Ramos (cell line): ENCODE results near the gene MATN1.

Experiments
- in situ Hi-C: fragments of 300-500 bp; cut with MboI; formaldehyde crosslinking; loops from one replicate; pipeline ENCODE4 v1.14.3; 2022; ENCODE audit warnings: low sequenced_read_pairs; ENCODE audit not compliant: unreplicated experiment

The MATN1 gene

DNA sequence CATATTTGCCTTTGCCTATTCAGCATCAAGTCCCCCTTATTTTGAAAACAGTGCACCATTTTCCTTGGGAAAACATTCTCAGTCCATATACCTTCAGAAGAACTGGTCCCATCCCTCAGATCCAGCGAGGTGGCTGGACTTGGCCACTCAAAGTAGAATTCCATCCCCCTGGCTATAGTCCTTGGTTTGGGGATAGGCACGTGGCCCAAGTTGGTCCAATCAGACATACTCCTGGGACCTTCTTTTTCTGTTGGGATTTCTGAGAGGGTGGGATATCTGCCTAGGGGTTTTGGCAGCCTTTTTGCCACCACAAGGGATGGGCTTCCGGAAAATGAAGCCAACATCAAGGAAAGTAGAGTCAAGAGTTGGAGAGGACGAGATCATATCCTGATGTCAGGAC, 10.7 kb upstream of the MATN1 start:
- in situ Hi-C loops, result no loop called here

DNA sequence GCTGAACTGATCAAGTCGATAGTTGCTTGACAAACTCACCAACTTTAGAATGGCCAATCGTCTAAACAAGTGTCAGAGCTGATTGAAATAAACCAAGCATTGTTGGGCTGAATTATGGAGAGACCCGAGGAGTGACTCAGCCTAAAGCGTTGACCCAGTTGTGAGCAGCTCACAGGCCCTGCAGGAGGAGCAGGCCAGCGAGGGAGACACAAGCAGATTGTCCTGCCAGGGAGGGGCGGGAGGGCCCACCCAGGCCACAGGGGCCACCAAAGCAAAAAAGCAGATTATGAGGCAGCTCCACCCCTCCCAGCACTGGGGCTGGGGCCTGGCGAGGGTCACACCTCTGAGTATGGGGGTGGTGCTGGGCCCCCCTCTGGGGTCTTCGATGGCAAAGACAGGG, 10.1 kb upstream of the MATN1 start:
- in situ Hi-C loops, result no loop called here

DNA sequence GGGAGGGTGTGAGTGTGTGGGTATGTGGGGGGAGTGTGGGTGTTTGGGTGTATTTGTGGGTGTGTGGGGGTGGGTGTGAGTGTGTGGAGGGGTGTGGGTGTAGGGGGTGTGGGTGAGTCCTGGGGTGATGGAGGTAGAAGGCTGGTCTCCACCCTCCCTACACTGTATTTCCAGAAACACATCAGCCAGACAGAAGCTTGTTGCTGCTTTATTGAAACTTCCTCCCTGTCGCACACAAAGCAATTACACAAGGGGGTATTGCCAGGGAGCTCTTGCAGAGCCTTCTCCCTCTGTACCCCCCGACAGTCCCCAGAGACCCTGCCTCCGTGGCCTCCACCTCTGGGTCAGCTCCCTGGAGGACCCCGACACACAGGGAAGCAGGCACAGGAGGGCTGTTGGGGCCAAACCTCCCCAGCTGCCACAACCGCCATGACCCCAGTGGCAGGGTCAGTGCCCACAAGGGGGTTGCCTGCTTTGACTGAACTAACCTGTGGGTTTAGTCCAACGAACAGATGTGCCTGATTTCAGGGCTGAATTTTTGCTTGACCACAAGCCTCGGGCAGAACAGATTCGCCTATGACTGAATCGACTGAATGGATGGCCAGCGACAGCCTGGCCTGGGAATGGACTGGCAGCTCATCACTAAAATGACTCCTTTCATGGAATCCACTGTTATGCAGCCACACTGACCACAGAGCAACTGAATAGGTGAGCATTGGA, 9.1 kb upstream of the MATN1 start:
- in situ Hi-C loops, result no loop called here

DNA sequence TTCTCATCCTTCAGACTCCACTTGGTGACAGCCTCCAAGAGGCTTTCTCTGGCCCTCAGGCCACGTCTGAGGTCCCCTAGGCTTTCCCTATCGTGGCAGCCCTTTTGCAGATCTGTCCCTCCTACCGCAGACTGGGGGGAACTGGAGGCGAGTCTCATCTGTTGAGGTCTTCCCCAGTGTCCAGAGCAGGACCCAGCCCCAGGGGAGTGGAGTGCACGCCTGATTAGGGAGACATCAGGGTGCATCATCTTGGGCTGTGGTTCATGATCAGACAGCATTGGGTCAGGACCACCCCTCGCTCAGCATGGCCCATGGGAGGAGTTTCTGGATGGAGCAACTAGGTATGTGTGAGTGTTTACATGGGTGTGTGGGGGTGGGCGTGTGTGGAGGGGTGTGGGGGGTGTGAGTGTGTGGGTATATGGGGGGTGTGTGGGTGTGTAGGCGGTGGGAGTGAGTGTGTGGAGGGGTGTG, 8.5 kb upstream of the MATN1 start:
- in situ Hi-C loops, result no loop called here

- in situ Hi-C loops, result no loop called here
These were observed 7.9 kb upstream of the MATN1 start for GRCh38 chr1:30731109-30731805.

DNA sequence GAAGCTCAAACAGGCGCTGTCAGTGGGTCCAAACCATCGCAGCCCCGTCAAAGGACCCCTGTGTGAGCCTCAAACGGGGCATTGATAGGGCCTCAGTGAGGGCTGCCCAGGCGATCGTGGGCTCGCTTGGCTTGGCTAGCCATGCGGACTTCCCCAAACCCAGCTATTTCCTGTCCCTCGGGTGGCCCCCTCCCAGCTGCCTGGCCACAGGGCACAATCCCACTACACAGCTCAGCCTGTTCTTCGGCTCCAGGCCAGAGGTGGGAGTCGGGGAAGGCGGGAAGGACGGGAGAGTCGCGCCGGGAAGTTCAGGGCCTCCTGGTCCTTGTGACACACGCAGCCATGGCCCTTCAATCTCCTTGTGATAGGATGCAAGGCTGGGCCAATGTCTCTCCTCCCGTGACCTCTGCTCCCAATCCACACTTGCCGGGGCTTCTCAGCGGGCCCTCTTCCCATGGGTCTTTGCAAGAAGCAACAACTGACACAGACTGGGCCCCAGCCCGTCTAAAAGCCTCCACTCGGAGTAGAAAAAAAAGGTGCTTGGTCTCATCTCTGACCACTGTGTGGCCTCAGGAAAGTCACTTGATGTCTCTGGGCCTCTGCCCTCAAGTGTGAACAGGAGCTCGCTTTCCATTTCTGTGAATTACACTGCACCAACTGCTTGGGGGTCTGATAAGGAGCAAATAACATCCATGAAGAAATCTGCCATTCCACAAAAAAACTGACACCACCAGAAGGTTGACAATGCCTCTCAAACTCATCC, 7.1 kb upstream of the MATN1 start:
- in situ Hi-C loops, result no loop called here

DNA sequence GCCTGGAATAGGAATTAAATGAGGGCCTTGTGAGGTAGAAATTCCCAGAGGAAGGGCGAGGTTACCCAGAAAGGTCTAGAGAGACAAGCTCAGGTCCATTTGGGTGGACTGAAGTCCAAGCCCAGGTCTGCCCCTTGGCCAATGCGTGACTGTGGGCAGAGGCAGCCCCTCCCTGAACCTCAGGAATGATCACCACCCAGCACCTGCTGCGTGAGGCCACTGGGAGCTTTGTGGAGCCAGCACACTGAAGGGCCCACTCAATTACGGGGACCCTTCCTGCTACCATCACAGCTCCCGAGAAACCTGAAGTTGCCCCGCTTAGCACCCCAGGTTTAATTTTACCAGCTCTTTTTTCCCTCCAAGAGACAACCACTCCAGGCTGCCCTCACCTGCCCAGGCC, 6.5 kb upstream of the MATN1 start:
- in situ Hi-C loops, result loop anchor here (5.0 kb wide), 1 partner anchor 32 kb away; no protein-coding TSS in a partner anchor

GRCh38 chr1:30728832-30729638, 5.7 kb upstream of the MATN1 start:
- in situ Hi-C loops, result loop anchor here (5.0 kb wide), 1 partner anchor 33 kb away; no protein-coding TSS in a partner anchor

- in situ Hi-C loops, result loop anchor here (5.0 kb wide), 1 partner anchor 34 kb away; no protein-coding TSS in a partner anchor
These were observed 5.0 kb upstream of the MATN1 start for GRCh38 chr1:30728340-30728739.

GRCh38 chr1:30727824-30728223, 4.4 kb upstream of the MATN1 start:
- in situ Hi-C loops, result loop anchor here (5.0 kb wide), 1 partner anchor 34 kb away; no protein-coding TSS in a partner anchor

- in situ Hi-C loops, result loop anchor here (5.0 kb wide), 1 partner anchor 35 kb away; no protein-coding TSS in a partner anchor
These were observed 3.6 kb upstream of the MATN1 start for GRCh38 chr1:30726773-30727684.

- in situ Hi-C loops, result loop anchor here (5.0 kb wide), 1 partner anchor 36 kb away; no protein-coding TSS in a partner anchor
These were observed 2.9 kb upstream of the MATN1 start for GRCh38 chr1:30726236-30726635.

- in situ Hi-C loops, result loop anchor here (5.0 kb wide), 1 partner anchor 37 kb away; no protein-coding TSS in a partner anchor
These were observed 2.2 kb upstream of the MATN1 start for GRCh38 chr1:30725450-30726095.

- in situ Hi-C loops, result loop anchor here (5.0 kb wide), 2 partner anchors 37 to 187 kb away; no protein-coding TSS in a partner anchor
These were observed 1.5 kb upstream of the MATN1 start for GRCh38 chr1:30724655-30725421.

DNA sequence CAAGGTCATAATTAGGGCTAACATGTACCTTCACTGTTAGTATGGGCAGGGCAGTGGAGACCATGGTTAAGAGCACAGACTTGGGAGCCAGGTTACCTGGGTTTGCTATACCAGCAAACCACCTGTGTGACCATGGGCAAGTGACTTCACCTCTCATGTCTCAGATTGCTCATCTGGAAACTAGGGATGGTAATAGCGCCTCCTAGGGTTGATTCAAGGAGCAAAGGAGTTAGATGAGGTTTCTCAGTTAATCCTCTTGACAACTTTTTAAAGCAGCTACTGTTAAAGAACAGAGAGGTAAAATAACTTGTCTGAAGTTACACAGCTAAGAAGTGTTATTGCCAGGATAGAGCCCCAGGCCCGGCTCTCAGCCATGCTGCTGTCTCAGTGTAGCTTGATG, 790 bp upstream of the MATN1 start:
- in situ Hi-C loops, result loop anchor here (5.0 kb wide), 1 partner anchor 188 kb away; no protein-coding TSS in a partner anchor

GRCh38 chr1:30721812-30722537, 1.4 kb downstream of the MATN1 start:
- in situ Hi-C loops, result loop anchor here (5.0 kb wide), 1 partner anchor 190 kb away; no protein-coding TSS in a partner anchor
